HepG2 (cell line): ENCODE data around the gene SCYGR8. TPM values are rescaled to one million over a fixed set of nuclear protein-coding genes. Genes with fewer than 3 reads are reported as not detected.
A peak's percentile ranks its signal among the peaks of the same experiment; 100 is the strongest.

Experiments used
- CEBPG ChIP-seq: IDR thresholded peaks from 2 replicates; pipeline ENCODE4 v1.6.1; 2016
- CHD4 ChIP-seq: fragments of 200-600 bp; sonication (generic); IDR thresholded peaks from 2 replicates; pipeline ENCODE4 v1.7.0; 2017; ENCODE audit warnings: mild to moderate bottlenecking, low read length, borderline replicate concordance
- E2F2 ChIP-seq: sonication (generic); formaldehyde crosslinking; IDR thresholded peaks from 2 replicates; pipeline ENCODE4 v1.4.0; 2020; ENCODE audit warnings: missing genetic modification reagents, borderline replicate concordance
- EED ChIP-seq: sonication (generic); formaldehyde crosslinking; IDR thresholded peaks from 2 replicates; pipeline ENCODE4 v1.5.0; 2020; ENCODE audit warnings: mild to moderate bottlenecking, missing genetic modification reagents
- FOXA1 ChIP-seq, 2 experiments: fragments of 450-650 bp in 1 of 2; sonication (generic) in 1 of 2; formaldehyde crosslinking in 1 of 2; IDR thresholded peaks; 2 replicates each; pipeline versions ENCODE4 v1.4.0 to v1.6.1; 2016 to 2020; ENCODE audit warnings: missing genetic modification reagents in 1 of 2
- GABPA ChIP-seq, 2 experiments: IDR thresholded peaks; 2 replicates each; pipeline ENCODE4 v1.6.1; 2011 to 2016; ENCODE audit warnings: low read depth in 2 of 2, low read length in 1 of 2, missing biosample characterization in 1 of 2, missing genetic modification characterization in 1 of 2
- HNF4G ChIP-seq, 2 experiments: sonication (generic) in 1 of 2; formaldehyde crosslinking in 1 of 2; IDR thresholded peaks; 2 replicates each; pipeline versions ENCODE4 v1.4.0 to v1.6.1; 2011 to 2020; ENCODE audit warnings: borderline replicate concordance in 2 of 2, low read depth in 2 of 2, mild to moderate bottlenecking in 2 of 2, low read length in 1 of 2, missing genetic modification reagents in 1 of 2, moderate library complexity in 1 of 2
- MAX ChIP-seq: IDR thresholded peaks from 2 replicates; pipeline ENCODE4 v1.6.1; 2012; ENCODE audit warnings: inconsistent platforms
- MED1 ChIP-seq: sonication (generic); formaldehyde crosslinking; IDR thresholded peaks from 2 replicates; pipeline ENCODE4 v1.4.0; 2020; ENCODE audit warnings: missing genetic modification reagents
- NR2F1 ChIP-seq, 2 experiments: fragments of 450-650 bp in 1 of 2; formaldehyde crosslinking in 1 of 2; IDR thresholded peaks; 2 replicates each; pipeline versions ENCODE4 v1.5.0 to v1.6.1; 2016 to 2020; ENCODE audit warnings: mild to moderate bottlenecking in 1 of 2, missing compliant biosample characterization in 1 of 2, missing genetic modification reagents in 1 of 2, moderate library complexity in 1 of 2
- NR2F6 ChIP-seq, 2 experiments: IDR thresholded peaks; 2 replicates each; pipeline ENCODE4 v1.6.1; 2016; ENCODE audit warnings: antibody characterized with exemption in 1 of 2, mild to moderate bottlenecking in 1 of 2
- RXRB ChIP-seq: IDR thresholded peaks from 2 replicates; pipeline ENCODE4 v1.6.1; 2016; ENCODE audit warnings: borderline replicate concordance, missing genetic modification reagents, missing compliant biosample characterization
- SOX13 ChIP-seq, 3 experiments: fragments of 450-650 bp in 1 of 3; sonication (generic) in 1 of 3; formaldehyde crosslinking in 1 of 3; IDR thresholded peaks in 2 of 3; conservative IDR thresholded peaks in 1 of 3; 2 replicates each; pipeline versions ENCODE4 v1.5.0 to v1.6.1; 2016 to 2020; ENCODE audit warnings: antibody characterized with exemption in 1 of 3, mild to moderate bottlenecking in 1 of 3, missing compliant biosample characterization in 1 of 3, missing genetic modification reagents in 1 of 3, moderate library complexity in 1 of 3
- SP4 ChIP-seq: sonication (generic); formaldehyde crosslinking; IDR thresholded peaks from 2 replicates; pipeline ENCODE4 v1.8.1; 2023; ENCODE audit warnings: mild to moderate bottlenecking, missing genetic modification reagents
- TOE1 ChIP-seq: sonication (generic); formaldehyde crosslinking; IDR thresholded peaks from 2 replicates; pipeline ENCODE4 v1.4.0; 2020; ENCODE audit warnings: mild to moderate bottlenecking, missing genetic modification reagents
- ZBTB33 ChIP-seq: sonication (generic); formaldehyde crosslinking; IDR thresholded peaks from 2 replicates; pipeline ENCODE4 v1.4.0; 2020; ENCODE audit warnings: missing genetic modification reagents
- ZBTB43 ChIP-seq: sonication (generic); formaldehyde crosslinking; conservative IDR thresholded peaks from 2 replicates; pipeline ENCODE4 v1.4.0; 2020; ENCODE audit warnings: missing genetic modification reagents
- ZNF180 ChIP-seq: sonication (generic); formaldehyde crosslinking; IDR thresholded peaks from 2 replicates; pipeline ENCODE4 v1.4.0; 2020; ENCODE audit warnings: low read depth, missing genetic modification reagents, borderline replicate concordance
- ZNF274 ChIP-seq: sonication (generic); formaldehyde crosslinking; IDR thresholded peaks from 2 replicates; pipeline ENCODE4 v1.5.1; 2020; ENCODE audit warnings: mild to moderate bottlenecking, missing genetic modification reagents
- ZNF607 ChIP-seq: sonication (generic); formaldehyde crosslinking; IDR thresholded peaks from 2 replicates; pipeline ENCODE4 v1.5.1; 2020; ENCODE audit warnings: missing genetic modification reagents, mild to moderate bottlenecking, borderline replicate concordance
- ZNF841 ChIP-seq: sonication (generic); formaldehyde crosslinking; IDR thresholded peaks from 2 replicates; pipeline ENCODE4 v1.8.1; 2023; ENCODE audit warnings: missing genetic modification reagents, borderline replicate concordance
- polyA plus RNA-seq, 8 experiments: library from polyadenylated mRNA; depleted of rRNA in 3 of 8; stranded (reverse) in 7 of 8; unstranded in 1 of 8; fragments of >200 nt; fragmentation: Illumina TruSeq in 4 of 8; extraction: Trizol in 4 of 8; gene quantifications; 2 replicates each; pipeline versions ENCODE4 v1.2.1 to v1.2.3, GENCODE V29; 2011 to 2016; ENCODE audit warnings: low read depth in 4 of 8, missing spikeins in 1 of 8, mixed read lengths in 1 of 8; ENCODE audit not compliant: insufficient read depth in 1 of 8
- total RNA-seq, 5 experiments: library from RNA; depleted of rRNA; stranded (reverse); fragments of >200 nt; fragmentation: Illumina TruSeq; extraction: Trizol; gene quantifications; 2 replicates each; pipeline ENCODE4 v1.2.3, GENCODE V29; 2016; ENCODE audit warnings: low read depth in 1 of 5

The SCYGR8 gene
- total and polyA plus RNA-seq, 2 of the 13 experiments (the other 11 are each of a cell fraction or from before 2014, with no cell fraction given) = not detected

GRCh38 chr2:227772197-227772661, 26.5 kb downstream of the SCYGR8 start (continued):
- no peak for TF ChIP-seq HNF4G (IDR thresholded peaks at IDR 0.05; ENCODE audit: borderline replicate concordance, low read depth, low read length)
- peak; percentile 56; the same call in 1 of the 2 replicates for TF ChIP-seq HNF4G (CRISPR knock-in tag; IDR thresholded peaks at IDR 0.05; ENCODE audit: borderline replicate concordance, low read depth)
- TF ChIP-seq GABPA (IDR thresholded peaks at IDR 0.05; ENCODE audit: low read depth, low read length) = no peak
- peak; percentile 9; the same call in 1 of the 2 replicates for TF ChIP-seq GABPA (CRISPR knock-in tag; IDR thresholded peaks at IDR 0.05; ENCODE audit: low read depth)
- TF ChIP-seq NR2F1 (CRISPR knock-in tag; IDR thresholded peaks at IDR 0.05) = 0 out of 4 replicates have a peak, but pooled peaks of 1 of the 2 experiments have one; percentile 25
- TF ChIP-seq CHD4 = peak; percentile 34; the same call in 1 of the 2 replicates
- TF ChIP-seq ZNF180 = no peak
- TF ChIP-seq ZBTB43 = peak; percentile 66
- TF ChIP-seq ZBTB33 (CRISPR knock-in tag) = no peak
- peak; percentile 57; the same call in 1 of the 2 replicates for TF ChIP-seq SP4
- TF ChIP-seq EED (CRISPR knock-in tag) = no peak
- TF ChIP-seq ZNF607 (CRISPR knock-in tag) = peak; percentile 49; the same call in 1 of the 2 replicates
- no peak for TF ChIP-seq TOE1 (CRISPR knock-in tag)
- TF ChIP-seq ZNF274 (CRISPR knock-in tag) = no peak
- TF ChIP-seq FOXA1 (IDR thresholded peaks at IDR 0.05) = no peak
- peak; percentile 34; the same call in 1 of the 2 replicates for TF ChIP-seq FOXA1 (CRISPR knock-in tag; IDR thresholded peaks at IDR 0.05)
- TF ChIP-seq ZNF841 (CRISPR knock-in tag) = no peak
- TF ChIP-seq SOX13 (IDR thresholded peaks at IDR 0.05) = peak; percentile 82
- TF ChIP-seq SOX13 (CRISPR knock-in tag; conservative IDR thresholded peaks at IDR 0.05 in 1 of 2, IDR thresholded peaks at IDR 0.05 in 1 of 2) = peak in 1 of 2 experiments; percentile 91; a peak in 2 of 4 replicates
- TF ChIP-seq RXRB (CRISPR knock-in tag) = peak; percentile 12; the same call in 1 of the 2 replicates
- TF ChIP-seq NR2F6 (IDR thresholded peaks at IDR 0.05) = no peak
- peak; percentile 48 for TF ChIP-seq NR2F6 (CRISPR knock-in tag; IDR thresholded peaks at IDR 0.05)
- peak; percentile 5; the same call in 1 of the 2 replicates for TF ChIP-seq CEBPG
- peak; percentile 68; the same call in 1 of the 2 replicates for TF ChIP-seq MAX
- peak; percentile 66 for TF ChIP-seq MED1 (CRISPR knock-in tag)
- TF ChIP-seq E2F2 (CRISPR knock-in tag) = no peak
